ENCODE data around the gene SPAG7.
A peak's percentile ranks its signal among the peaks of the same experiment; 100 is the strongest.

The SPAG7 gene

GRCh38 chr17:4950075-4950745, 17.4 kb downstream of the SPAG7 start:
- Histone ChIP-seq H3K4me2 (ENCODE audit: low read length) (peak overlapping the region; percentile 94), H3K9me2 (replicated peaks; ENCODE audit: control insufficient read depth, low read length) (no peaks in the 10 kb centered on the region), H3K9me3 (ENCODE audit: control insufficient read depth, insufficient read depth, low read length) (no peaks in the 10 kb centered on the region), H3K4me3 (ENCODE audit: low read length) (peak overlapping the region; percentile 93), H3F3A (ENCODE audit: control insufficient read depth, insufficient read depth) (peaks cover 30% of the 10 kb centered on the region), H3K79me2 (ENCODE audit: control insufficient read depth, low read length) (peaks cover 42% of the 10 kb centered on the region), H3K27me3 (ENCODE audit: control insufficient read depth, low read length) (no peaks in the 10 kb centered on the region), H3K27ac (ENCODE audit: low read depth, low read length) (peak overlapping the region; percentile 99), H3K4me1 (ENCODE audit: control insufficient read depth, low read length) (peaks cover 39% of the 10 kb centered on the region), H3K36me3 (ENCODE audit: control insufficient read depth, low read length) (peaks cover 33% of the 10 kb centered on the region), H4K20me1 (ENCODE audit: control insufficient read depth, insufficient read depth, low read depth, low read length) (peaks cover 12% of the 10 kb centered on the region; the same call in 1 of the 2 replicates)
- no peak for TF ChIP-seq EZH2phosphoT487 (IDR thresholded peaks at IDR 0.05; ENCODE audit: borderline replicate concordance, low read length)
- TF ChIP-seq CTCF (IDR thresholded peaks at IDR 0.05; ENCODE audit: low read depth, low read length, poor library complexity, severe bottlenecking): no peak

DNA sequence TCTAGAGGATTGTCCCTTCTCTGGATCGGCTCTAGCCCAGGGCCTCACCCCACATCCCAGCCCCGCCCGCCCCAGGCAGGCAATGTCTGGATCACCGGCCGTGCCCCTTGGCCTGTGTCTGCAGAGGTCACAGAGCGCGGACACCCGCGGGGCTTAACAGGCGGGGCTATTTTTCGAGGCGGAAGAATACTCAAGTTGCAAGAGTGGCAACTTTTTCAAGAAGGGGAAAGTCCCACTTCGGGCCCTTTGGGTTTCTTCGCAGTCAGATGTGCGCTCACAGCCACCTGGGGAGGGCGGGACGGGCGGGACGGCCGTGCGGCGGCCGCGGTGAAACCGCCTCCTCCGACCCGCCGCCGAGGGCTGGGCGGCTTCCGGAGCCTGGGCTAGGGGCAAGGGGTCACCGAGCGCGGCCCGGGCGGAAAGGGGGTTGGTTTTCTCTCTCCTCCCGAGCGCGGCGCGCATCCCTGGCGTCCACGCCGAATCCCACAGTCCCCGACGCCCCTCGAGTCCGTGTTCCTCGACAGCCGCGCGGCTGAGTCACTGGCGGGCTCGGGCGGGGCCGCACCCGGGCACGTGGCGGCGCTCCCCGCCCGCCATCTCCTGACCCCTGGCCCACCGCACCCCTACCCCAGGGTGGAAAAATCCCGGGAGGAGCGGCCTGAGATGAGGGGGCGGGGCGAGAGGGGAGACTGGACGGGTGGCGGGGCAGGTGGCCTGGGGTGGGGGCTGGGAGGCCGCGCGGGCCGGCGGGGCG, 18.1 kb downstream of the SPAG7 start:
- Histone ChIP-seq H3K79me2 (ENCODE audit: control insufficient read depth, low read length) (peaks cover 49% of the 10 kb centered on the region), H3K4me2 (ENCODE audit: low read length) (peak overlapping the region; percentile 94), H3K4me3 (ENCODE audit: low read length) (peak overlapping the region; percentile 93), H3K9me3 (ENCODE audit: control insufficient read depth, insufficient read depth, low read length) (no peaks in the 10 kb centered on the region), H3K9me2 (replicated peaks; ENCODE audit: control insufficient read depth, low read length) (no peaks in the 10 kb centered on the region), H3K27me3 (ENCODE audit: control insufficient read depth, low read length) (no peaks in the 10 kb centered on the region), H3K36me3 (ENCODE audit: control insufficient read depth, low read length) (peaks cover 40% of the 10 kb centered on the region), H3K4me1 (ENCODE audit: control insufficient read depth, low read length) (peaks cover 46% of the 10 kb centered on the region), H3F3A (ENCODE audit: control insufficient read depth, insufficient read depth) (peaks cover 37% of the 10 kb centered on the region), H3K27ac (ENCODE audit: low read depth, low read length) (peak overlapping the region; percentile 99), H4K20me1 (ENCODE audit: control insufficient read depth, insufficient read depth, low read depth, low read length) (peaks cover 13% of the 10 kb centered on the region; the same call in 1 of the 2 replicates)
- TF ChIP-seq CTCF (IDR thresholded peaks at IDR 0.05; ENCODE audit: low read depth, low read length, poor library complexity, severe bottlenecking): no peak
- TF ChIP-seq EZH2phosphoT487 (IDR thresholded peaks at IDR 0.05; ENCODE audit: borderline replicate concordance, low read length): no peak

DNA sequence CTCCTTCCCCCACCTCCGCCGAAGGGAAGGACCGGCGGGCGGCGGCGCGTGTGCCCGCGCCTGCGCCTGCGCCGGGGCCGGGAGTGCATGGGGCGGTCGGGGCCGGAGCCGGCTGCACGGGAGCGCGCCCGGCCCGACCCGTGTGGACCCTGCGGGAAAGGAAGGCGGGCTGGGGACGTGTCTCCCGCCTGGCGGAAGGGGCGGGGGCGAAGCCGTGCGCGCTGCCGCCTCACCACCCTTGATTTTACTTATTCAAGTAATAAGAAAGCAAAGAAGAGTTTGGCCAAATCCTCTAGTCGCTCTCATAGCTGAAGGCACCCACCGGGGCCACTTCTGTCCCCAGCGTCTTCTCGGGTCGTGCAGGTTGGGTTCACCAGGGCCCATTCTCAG, 18.7 kb downstream of the SPAG7 start:
- TF ChIP-seq EZH2phosphoT487 (IDR thresholded peaks at IDR 0.05; ENCODE audit: borderline replicate concordance, low read length) (no peak), CTCF (IDR thresholded peaks at IDR 0.05; ENCODE audit: low read depth, low read length, poor library complexity, severe bottlenecking) (no peak)
- Histone ChIP-seq H3K27ac (ENCODE audit: low read depth, low read length) (peak overlapping the region; percentile 99), H4K20me1 (ENCODE audit: control insufficient read depth, insufficient read depth, low read depth, low read length) (peaks cover 13% of the 10 kb centered on the region; the same call in 1 of the 2 replicates), H3K4me3 (ENCODE audit: low read length) (peak overlapping the region; percentile 93), H3K4me1 (ENCODE audit: control insufficient read depth, low read length) (peaks cover 52% of the 10 kb centered on the region), H3K9me2 (replicated peaks; ENCODE audit: control insufficient read depth, low read length) (no peaks in the 10 kb centered on the region), H3K79me2 (ENCODE audit: control insufficient read depth, low read length) (peaks cover 55% of the 10 kb centered on the region), H3K36me3 (ENCODE audit: control insufficient read depth, low read length) (peaks cover 45% of the 10 kb centered on the region), H3K27me3 (ENCODE audit: control insufficient read depth, low read length) (no peaks in the 10 kb centered on the region), H3F3A (ENCODE audit: control insufficient read depth, insufficient read depth) (peaks cover 43% of the 10 kb centered on the region), H3K9me3 (ENCODE audit: control insufficient read depth, insufficient read depth, low read length) (no peaks in the 10 kb centered on the region), H3K4me2 (ENCODE audit: low read length) (peak overlapping the region; percentile 94)
